GM19043 (cell line): Measurements from ENCODE around the gene PNLIPRP2.

Experiments used
- ATAC-seq: cut with Tn5 transposase; IDR thresholded peaks from one replicate; pipeline ENCODE4 v1.9.1; 2021; ENCODE audit warnings: low read depth; ENCODE audit not compliant: unreplicated experiment

PNLIPRP2 gene

DNA sequence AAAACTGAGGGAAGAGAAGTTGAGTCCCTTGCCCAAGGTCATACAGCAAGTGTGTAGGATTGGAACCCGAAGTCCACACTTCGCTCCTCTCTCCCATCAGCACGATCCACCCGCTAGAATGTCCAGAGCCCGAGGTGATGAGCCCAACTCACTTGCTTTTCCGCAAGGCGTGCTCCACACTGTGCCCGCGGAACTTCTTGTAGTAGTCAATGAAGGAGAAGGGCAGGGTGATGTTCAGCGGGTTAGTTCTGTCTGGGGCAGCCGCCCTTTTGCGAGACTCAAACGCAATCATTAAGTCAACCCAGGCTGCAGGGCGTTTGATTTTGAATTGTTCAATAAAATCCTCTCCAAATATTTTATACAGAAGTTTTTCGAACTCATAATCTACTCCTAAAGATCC, 58.6 kb downstream of the PNLIPRP2 start:
- ATAC-seq, result no peak

GRCh38 chr10:116683166-116683565, 62.4 kb downstream of the PNLIPRP2 start:
- no peak for ATAC-seq

- ATAC-seq, result no peak
Measured at GRCh38 chr10:116683821-116684220, 63.1 kb downstream of the PNLIPRP2 start.

DNA sequence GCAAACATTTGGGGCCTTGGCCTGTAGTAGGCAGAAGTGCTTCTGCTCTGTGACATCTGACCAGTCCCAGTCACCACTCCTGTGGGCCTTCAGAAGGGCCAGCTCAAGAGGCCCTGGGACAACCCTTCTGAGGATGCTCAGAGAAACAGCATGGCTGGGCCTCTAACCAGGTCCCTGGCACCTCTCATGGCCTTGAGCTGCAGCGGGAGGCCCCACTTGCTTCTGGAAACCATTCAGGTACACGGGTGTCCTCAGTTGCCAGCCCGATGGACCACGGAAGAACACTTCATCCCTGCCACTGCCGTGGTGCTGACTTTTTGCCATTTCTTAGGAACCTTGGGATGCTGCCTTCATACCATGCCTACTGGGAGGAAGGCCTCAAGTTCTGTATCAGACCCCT, 64.0 kb downstream of the PNLIPRP2 start:
- ATAC-seq, result no peak

GRCh38 chr10:116685807-116686206, 65.1 kb downstream of the PNLIPRP2 start:
- ATAC-seq, result no peak

GRCh38 chr10:116686632-116687031, 65.9 kb downstream of the PNLIPRP2 start:
- ATAC-seq, result no peak

DNA sequence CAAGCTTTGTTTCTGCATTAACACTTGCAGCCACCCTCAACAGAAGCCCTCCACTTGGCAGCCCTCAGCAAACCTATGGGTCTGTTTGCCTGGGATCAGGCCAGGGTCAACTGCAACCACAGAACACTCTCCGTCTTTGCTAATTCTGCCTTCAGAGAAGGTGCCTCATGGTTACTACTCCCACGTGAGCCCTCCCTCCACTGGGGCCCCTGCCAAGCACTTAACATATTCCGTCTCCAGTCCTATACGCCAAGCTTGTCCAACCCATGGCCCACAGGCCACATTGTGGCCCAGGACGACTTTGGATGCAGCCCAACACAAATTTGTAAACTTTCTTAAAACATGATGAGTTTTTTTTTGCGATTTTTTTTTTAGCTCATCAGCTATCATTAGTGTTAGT, 66.9 kb downstream of the PNLIPRP2 start:
- ATAC-seq, result no peak

- ATAC-seq, result no peak
Measured at GRCh38 chr10:116688241-116688711, 67.5 kb downstream of the PNLIPRP2 start.

- no peak for ATAC-seq
Measured at GRCh38 chr10:116688741-116689495, 68.2 kb downstream of the PNLIPRP2 start.

GRCh38 chr10:116689744-116690143, 69.0 kb downstream of the PNLIPRP2 start:
- no peak for ATAC-seq

GRCh38 chr10:116690356-116691322, 69.9 kb downstream of the PNLIPRP2 start:
- no peak for ATAC-seq

- ATAC-seq, result no peak
Measured at GRCh38 chr10:116691635-116692034, 70.9 kb downstream of the PNLIPRP2 start.

- no peak for ATAC-seq
Measured at GRCh38 chr10:116692225-116692624, 71.5 kb downstream of the PNLIPRP2 start.

DNA sequence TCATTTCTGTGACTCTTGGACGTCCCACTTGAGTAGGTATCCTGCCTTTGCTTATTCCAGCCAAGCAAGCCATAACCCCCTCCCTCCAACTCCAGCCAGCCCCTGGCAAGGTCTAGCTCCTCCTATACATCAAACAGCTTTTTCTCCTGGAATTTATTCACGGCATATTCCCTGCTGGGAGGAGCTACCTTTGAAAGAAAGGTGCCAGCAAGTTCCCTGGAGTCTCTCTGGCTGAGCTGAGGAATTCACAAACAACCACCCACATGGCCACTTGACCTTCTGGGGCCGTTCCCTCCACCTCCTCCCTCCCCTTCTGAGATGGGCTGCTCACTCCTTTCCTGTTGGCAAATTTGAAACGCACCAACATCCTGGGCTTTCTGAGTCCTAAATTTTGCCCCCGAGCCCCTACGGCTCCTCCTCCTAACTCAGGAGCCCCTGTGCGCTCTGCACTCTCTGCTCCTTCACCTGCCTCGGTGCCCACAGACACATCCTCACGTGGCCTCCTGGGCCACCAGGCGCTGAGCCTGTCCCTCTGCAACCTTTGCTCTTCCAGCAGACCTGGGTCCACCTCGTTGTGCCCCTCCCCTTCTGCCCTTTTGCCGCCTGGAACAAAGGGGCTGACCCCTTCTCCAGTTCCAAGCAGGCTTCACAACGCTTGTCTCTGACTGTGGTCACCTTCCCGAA, 73.6 kb downstream of the PNLIPRP2 start:
- no peak for ATAC-seq
